ENCODE data around the gene MCRIP1. TPM values are rescaled to one million over a fixed set of nuclear protein-coding genes. Genes with fewer than 3 reads are reported as not detected.

MCRIP1 gene
- total and polyA plus RNA-seq, 2 of the 13 experiments (the other 11 are each of a cell fraction or from before 2014, with no cell fraction given): 79.7 to 84.9 TPM

GRCh38 chr17:81865733-81866439, 32.8 kb upstream of the MCRIP1 start (continued):
- 0 out of 2 replicates have a peak, but pooled peaks have one; percentile 23 for TF ChIP-seq SALL1 (CRISPR knock-in tag; IDR thresholded peaks at IDR 0.05)
- TF ChIP-seq ZNF652 (CRISPR knock-in tag; IDR thresholded peaks at IDR 0.05; ENCODE audit: borderline replicate concordance, low read depth): no peak
- TF ChIP-seq NCOR1 (IDR thresholded peaks at IDR 0.05; ENCODE audit: borderline replicate concordance, low read length): peak; percentile 49; the same call in 1 of the 2 replicates
- 0 out of 2 replicates have a peak, but pooled peaks have one; percentile 36 for TF ChIP-seq KDM3A (CRISPR knock-in tag; IDR thresholded peaks at IDR 0.05; ENCODE audit: low read depth)
- TF ChIP-seq NR0B2 (CRISPR knock-in tag; IDR thresholded peaks at IDR 0.05): 0 out of 2 replicates have a peak, but pooled peaks have one; percentile 51
- 0 out of 2 replicates have a peak, but pooled peaks have one; percentile 50 for TF ChIP-seq NFIB (CRISPR knock-in tag; IDR thresholded peaks at IDR 0.05; ENCODE audit: borderline replicate concordance)
- no peak for TF ChIP-seq ZBTB20 (CRISPR knock-in tag; IDR thresholded peaks at IDR 0.05; ENCODE audit: borderline replicate concordance, low read depth)
- TF ChIP-seq POLR2G (IDR thresholded peaks at IDR 0.05; ENCODE audit: low read depth, low read length): peak; percentile 16
- TF ChIP-seq SMAD9 (CRISPR knock-in tag; IDR thresholded peaks at IDR 0.05): no peak
- peak; percentile 44; the same call in 1 of the 2 replicates for TF ChIP-seq ZNF605 (CRISPR knock-in tag; IDR thresholded peaks at IDR 0.05)
- no peak for TF ChIP-seq PRPF4 (IDR thresholded peaks at IDR 0.05; ENCODE audit: low read depth, low read length, poor library complexity, severe bottlenecking)
- no peak for TF ChIP-seq ZNF343 (CRISPR knock-in tag; IDR thresholded peaks at IDR 0.05)
- TF ChIP-seq POLR2A (IDR thresholded peaks at IDR 0.05; ENCODE audit: insufficient read depth in 1 of 2, low read depth in 2 of 2, low read length in 2 of 2): peak in 1 of 2 experiments; percentile 64; a peak in 2 of 4 replicates
- peak; percentile 4; the same call in 1 of the 2 replicates for TF ChIP-seq TBX2 (CRISPR knock-in tag; IDR thresholded peaks at IDR 0.05; ENCODE audit: borderline replicate concordance)
- TF ChIP-seq XRCC5 (optimal IDR thresholded peaks at IDR 0.05; ENCODE audit: low read length): peak; percentile 28
- peak; percentile 20; the same call in 1 of the 2 replicates for TF ChIP-seq ZNF121 (CRISPR knock-in tag; IDR thresholded peaks at IDR 0.05)
- TF ChIP-seq SALL2 (CRISPR knock-in tag; IDR thresholded peaks at IDR 0.05): 0 out of 2 replicates have a peak, but pooled peaks have one; percentile 22
- TF ChIP-seq SKI (IDR thresholded peaks at IDR 0.05; ENCODE audit: partially characterized antibody): peak; percentile 32
- no peak for TF ChIP-seq ZFP1 (CRISPR knock-in tag; IDR thresholded peaks at IDR 0.05)
- peak; percentile 26 for TF ChIP-seq ASH2L (IDR thresholded peaks at IDR 0.05; ENCODE audit: insufficient read length, low read depth, low read length)
- TF ChIP-seq IRF9 (CRISPR knock-in tag; IDR thresholded peaks at IDR 0.05; ENCODE audit: borderline replicate concordance): 0 out of 2 replicates have a peak, but pooled peaks have one; percentile 24
- 0 out of 2 replicates have a peak, but pooled peaks have one; percentile 3 for TF ChIP-seq ZSCAN21 (CRISPR knock-in tag; IDR thresholded peaks at IDR 0.05; ENCODE audit: borderline replicate concordance)
- no peak for TF ChIP-seq HOXA5 (CRISPR knock-in tag; IDR thresholded peaks at IDR 0.05)
- TF ChIP-seq EZH2 (conservative IDR thresholded peaks at IDR 0.05; ENCODE audit: low read depth, low read length): no peak
- peak; percentile 32 for TF ChIP-seq TAF15 (IDR thresholded peaks at IDR 0.05; ENCODE audit: low read depth, low read length, poor library complexity, severe bottlenecking)
- TF ChIP-seq RAD21 (CRISPR knock-in tag; IDR thresholded peaks at IDR 0.05): 0 out of 2 replicates have a peak, but pooled peaks have one; percentile 11
- TF ChIP-seq, protein P1, sequence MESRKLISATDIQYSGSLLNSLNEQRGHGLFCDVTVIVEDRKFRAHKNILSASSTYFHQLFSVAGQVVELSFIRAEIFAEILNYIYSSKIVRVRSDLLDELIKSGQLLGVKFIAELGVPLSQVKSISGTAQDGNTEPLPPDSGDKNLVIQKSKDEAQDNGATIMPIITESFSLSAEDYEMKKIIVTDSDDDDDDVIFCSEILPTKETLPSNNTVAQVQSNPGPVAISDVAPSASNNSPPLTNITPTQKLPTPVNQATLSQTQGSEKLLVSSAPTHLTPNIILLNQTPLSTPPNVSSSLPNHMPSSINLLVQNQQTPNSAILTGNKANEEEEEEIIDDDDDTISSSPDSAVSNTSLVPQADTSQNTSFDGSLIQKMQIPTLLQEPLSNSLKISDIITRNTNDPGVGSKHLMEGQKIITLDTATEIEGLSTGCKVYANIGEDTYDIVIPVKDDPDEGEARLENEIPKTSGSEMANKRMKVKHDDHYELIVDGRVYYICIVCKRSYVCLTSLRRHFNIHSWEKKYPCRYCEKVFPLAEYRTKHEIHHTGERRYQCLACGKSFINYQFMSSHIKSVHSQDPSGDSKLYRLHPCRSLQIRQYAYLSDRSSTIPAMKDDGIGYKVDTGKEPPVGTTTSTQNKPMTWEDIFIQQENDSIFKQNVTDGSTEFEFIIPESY (CRISPR knock-in tag; IDR thresholded peaks at IDR 0.05): peak; percentile 94
